ENCODE measurements around the gene DIP2B. TPM values are rescaled to one million over a fixed set of nuclear protein-coding genes. Genes with fewer than 3 reads are reported as not detected.

Gene DIP2B
- total RNA-seq, 2 experiments from 2014 or later: 18.8 to 21.8 TPM

DNA sequence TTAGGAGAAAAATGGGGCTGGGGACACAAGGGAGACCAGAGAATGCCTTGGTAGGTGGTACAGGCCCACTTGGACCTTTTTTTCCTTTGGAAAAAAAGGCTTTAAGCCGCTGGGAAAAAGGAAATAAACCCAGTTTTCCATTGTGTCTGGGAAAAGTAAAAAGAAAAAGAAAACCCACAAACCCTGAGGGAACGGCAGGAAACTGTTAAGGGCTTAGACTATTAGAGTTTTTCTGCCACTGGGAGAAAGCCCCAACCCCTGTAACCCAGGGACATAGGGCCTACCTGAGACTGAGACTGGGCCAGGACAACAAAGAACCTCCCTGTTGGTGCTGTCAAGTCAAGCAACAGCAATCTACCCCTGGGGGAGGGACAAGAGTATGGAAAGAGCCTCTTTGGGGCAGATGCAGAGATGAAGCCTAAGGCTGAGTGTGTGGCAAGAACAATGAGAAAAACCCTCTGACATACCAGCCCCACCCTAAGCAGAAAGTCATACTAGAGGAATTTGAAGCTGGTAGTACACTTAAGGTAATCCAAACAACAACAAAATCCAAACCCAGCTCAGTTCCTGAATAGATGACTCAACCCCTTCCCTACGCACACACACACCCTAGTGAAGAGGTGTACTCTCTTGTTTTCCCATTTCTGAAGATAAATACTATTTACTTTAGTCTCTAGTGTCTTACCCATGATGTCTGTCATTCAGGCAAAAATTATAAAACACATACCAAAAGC is 281.9 kb downstream of the DIP2B start:
- Mint-ChIP-seq H3K36me3 (ENCODE audit: low read depth) (peaks cover 29% of the 10 kb centered on the region), H3K9me3 (ENCODE audit: insufficient read depth) (no peaks in the 10 kb centered on the region), H3K27me3 (ENCODE audit: low read depth) (no peaks in the 10 kb centered on the region), H3K27ac (no peak overlapping the region), H3K4me3 (no peak overlapping the region), H3K4me1 (ENCODE audit: low read depth) (peaks cover 5% of the 10 kb centered on the region)
- POLR2A ChIA-PET: no interaction called here
- ATAC-seq (no peak), DNase-seq (no peak)
- CTCF ChIA-PET: interaction anchor here (1.4 kb wide), 1 partner anchor 199 kb away, joined by 3 read pairs; no protein-coding TSS in a partner anchor

DNA sequence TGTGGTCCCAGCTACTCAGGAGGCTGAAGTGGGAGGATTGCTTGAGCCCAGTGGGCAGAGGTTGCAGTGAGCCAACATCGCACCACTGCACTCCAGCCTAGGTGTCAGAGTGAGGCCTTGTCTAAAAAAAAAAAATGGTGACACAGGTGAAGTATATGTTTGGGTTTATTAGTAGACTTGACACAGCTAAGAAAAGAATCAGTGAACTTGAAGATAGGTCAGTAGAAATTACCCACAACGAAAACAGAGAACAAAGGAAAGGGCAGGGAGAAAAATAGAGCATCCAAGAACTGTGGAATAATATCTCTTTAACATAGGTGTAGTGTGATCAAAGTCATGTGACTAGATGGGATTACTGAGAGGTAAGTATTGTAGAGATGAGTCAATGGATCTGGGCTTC is 282.8 kb downstream of the DIP2B start:
- Mint-ChIP-seq H3K4me1 (ENCODE audit: low read depth) (peaks cover 5% of the 10 kb centered on the region), H3K36me3 (ENCODE audit: low read depth) (peaks cover 27% of the 10 kb centered on the region), H3K4me3 (no peak overlapping the region), H3K27me3 (ENCODE audit: low read depth) (no peaks in the 10 kb centered on the region), H3K9me3 (ENCODE audit: insufficient read depth) (no peaks in the 10 kb centered on the region), H3K27ac (no peak overlapping the region)
- no peak for ATAC-seq
- no peak for DNase-seq
- ChIA-PET CTCF (interaction anchor here (1.8 kb wide), 1 partner anchor 38 kb away, joined by 4 read pairs; no protein-coding TSS in a partner anchor), POLR2A (interaction anchor here (0.6 to 1.0 kb wide), 2 partner anchors 24 to 141 kb away, joined by 3 to 5 read pairs; no protein-coding TSS in a partner anchor)

DNA sequence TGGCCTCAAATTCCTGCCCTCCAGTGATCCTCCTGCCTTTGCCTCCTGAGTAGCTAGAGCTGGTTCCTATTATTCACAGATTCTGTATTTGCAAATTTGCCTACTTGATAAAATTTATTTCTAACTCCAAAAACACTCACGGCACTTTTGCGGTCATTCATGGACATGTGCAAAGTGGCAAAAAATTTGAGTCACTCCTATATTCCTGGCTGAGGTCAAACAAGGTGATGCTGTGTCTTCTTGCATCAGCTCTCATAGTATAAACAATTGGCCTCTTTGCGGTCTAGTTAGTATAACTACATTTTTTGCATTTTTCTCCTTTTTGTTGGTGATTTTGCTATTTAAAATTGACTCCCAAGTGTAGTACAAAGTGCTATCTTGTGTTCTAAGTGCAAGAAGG is 283.8 kb downstream of the DIP2B start:
- Mint-ChIP-seq H3K27me3 (ENCODE audit: low read depth) (no peaks in the 10 kb centered on the region), H3K4me1 (ENCODE audit: low read depth) (peaks cover 5% of the 10 kb centered on the region), H3K9me3 (ENCODE audit: insufficient read depth) (no peaks in the 10 kb centered on the region), H3K4me3 (no peak overlapping the region), H3K27ac (no peak overlapping the region), H3K36me3 (ENCODE audit: low read depth) (peaks cover 27% of the 10 kb centered on the region)
- ATAC-seq (no peak), DNase-seq (no peak)
- ChIA-PET POLR2A (no interaction called here), CTCF (interaction anchor here (1.8 kb wide), 1 partner anchor 37 kb away, joined by 4 read pairs; no protein-coding TSS in a partner anchor)

DNA sequence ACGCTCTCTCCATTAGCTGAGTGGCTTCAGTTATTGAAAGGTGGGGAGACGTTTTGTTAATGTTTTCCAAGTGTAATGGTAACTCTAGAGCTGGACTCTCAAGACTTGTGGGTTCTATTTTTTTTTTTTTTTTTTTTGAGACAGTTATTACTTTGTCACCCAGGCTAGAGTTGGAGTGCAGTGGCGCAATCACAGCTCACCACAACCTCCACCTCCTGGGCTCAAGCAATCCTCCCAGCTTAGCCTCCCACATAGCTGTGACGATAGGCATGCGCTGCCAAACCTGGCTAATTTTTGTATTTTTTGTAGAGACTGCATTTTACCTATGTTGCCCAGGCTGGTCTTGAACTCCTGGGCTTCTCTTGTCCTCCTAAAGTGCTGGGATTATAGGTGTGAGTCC is 285.3 kb downstream of the DIP2B start:
- Mint-ChIP-seq H3K27me3 (ENCODE audit: low read depth) (no peaks in the 10 kb centered on the region), H3K4me1 (ENCODE audit: low read depth) (no peaks in the 10 kb centered on the region), H3K27ac (no peak overlapping the region), H3K9me3 (ENCODE audit: insufficient read depth) (no peaks in the 10 kb centered on the region), H3K36me3 (ENCODE audit: low read depth) (peaks cover 21% of the 10 kb centered on the region), H3K4me3 (no peak overlapping the region)
- ChIA-PET POLR2A (no interaction called here), CTCF (no interaction called here)
- peak; percentile 4 for DNase-seq
- ATAC-seq: no peak

Other genes starting within 250 kb of the DIP2B start
- 10 to 100 TPM; 19.4 to 19.9 TPM for gene LIMA1, start 221.5 kb upstream of the DIP2B start, total RNA-seq
- not detected for gene FAM186A, start 108.4 kb upstream of the DIP2B start, total RNA-seq
- 10 to 100 TPM; 59.2 to 60.1 TPM for gene LARP4, start 104.1 kb upstream of the DIP2B start, total RNA-seq